B cell (primary cell): Measurements from ENCODE around the gene ZNF229. TPM values are rescaled to one million over a fixed set of nuclear protein-coding genes. Genes with fewer than 3 reads are reported as not detected.

Experiments
- ATAC-seq: fragments of 200-7000 bp; cut with Tn5 transposase; one replicate; pipeline ENCODE4 v1.10.0; 2021; ENCODE audit warnings: low read depth, mild to moderate bottlenecking, moderate number of reproducible peaks, moderate library complexity
- CTCF ChIA-PET: fragments of 350-600 bp; sonication (Branson Sonifier 250); formaldehyde crosslinking; loops from one replicate; lab custom pipeline; 2021; ENCODE audit warnings: antibody characterized with exemption, inconsistent platforms; lab: Charles Lee
- POLR2A ChIA-PET: fragments of 350-600 bp; sonication (Branson Sonifier 250); formaldehyde crosslinking; loops from one replicate; lab custom pipeline; 2021; ENCODE audit warnings: antibody characterized with exemption; lab: Charles Lee
- DNase-seq: peaks from one replicate; pipeline ENCODE4 v3.0.0; 2013
- H2AFZ ChIP-seq: 2 replicates; pipeline ENCODE4 v1.6.1; 2012; ENCODE audit warnings: mild to moderate bottlenecking, low read depth, low read length; ENCODE audit not compliant: insufficient read depth, poor library complexity, severe bottlenecking
- H3K27ac ChIP-seq, 2 donors: 1 replicate in 1 of 2; 2 replicates in 1 of 2; pipeline ENCODE4 v1.5.1; 2012 to 2013; ENCODE audit warnings: low read length in 2 of 2, mild to moderate bottlenecking in 2 of 2, moderate library complexity in 1 of 2
- H3K27me3 ChIP-seq, 4 experiments: fragments of 200-600 bp in 1 of 4; sonication (generic) in 1 of 4; replicated peaks in 1 of 4; 1 replicate in 2 of 4; 2 replicates in 2 of 4; pipeline versions ENCODE4 v1.6.1 to v1.7.0; 2013 to 2016; ENCODE audit warnings: low read length in 3 of 4, mild to moderate bottlenecking in 2 of 4, mixed read lengths in 1 of 4, moderate library complexity in 1 of 4; ENCODE audit not compliant: insufficient read depth in 4 of 4, control insufficient read depth in 3 of 4; ENCODE audit errors: control extremely low read depth in 1 of 4
- H3K36me3 ChIP-seq, 2 experiments: replicated peaks in 1 of 2; 1 replicate in 1 of 2; 2 replicates in 1 of 2; pipeline versions ENCODE4 v1.6.1 to v1.7.1; 2013; ENCODE audit warnings: low read length in 1 of 2; ENCODE audit not compliant: insufficient read depth in 2 of 2, control insufficient read depth in 1 of 2; ENCODE audit errors: control extremely low read depth in 1 of 2, extremely low read depth in 1 of 2
- H3K4me1 ChIP-seq, 2 donors: fragments of 200-600 bp in 1 of 2; sonication (generic) in 1 of 2; 1 replicate in 1 of 2; 2 replicates in 1 of 2; pipeline versions ENCODE4 v1.5.1 to v1.6.1; 2013 to 2017; ENCODE audit warnings: low read length in 2 of 2; ENCODE audit not compliant: control insufficient read depth in 2 of 2, insufficient read depth in 2 of 2
- H3K4me2 ChIP-seq: replicated peaks from 2 replicates; pipeline ENCODE3; 2012; ENCODE audit warnings: mild to moderate bottlenecking, low read depth, low read length; ENCODE audit not compliant: poor library complexity, severe bottlenecking
- H3K4me3 ChIP-seq, 5 experiments: fragments of 200-600 bp in 1 of 5; sonication (generic) in 1 of 5; 1 replicate in 3 of 5; 2 replicates in 2 of 5; pipeline versions ENCODE4 v1.5.1 to v1.7.0; 2011 to 2016; ENCODE audit warnings: low read length in 4 of 5, mild to moderate bottlenecking in 4 of 5, low read depth in 2 of 5, control low read depth in 1 of 5, moderate library complexity in 1 of 5; ENCODE audit not compliant: insufficient read depth in 1 of 5; ENCODE audit errors: control extremely low read depth in 1 of 5, extremely low read depth in 1 of 5
- H3K79me2 ChIP-seq: fragments of 200-600 bp; sonication (generic); one replicate; pipeline ENCODE4 v1.6.0; 2016; ENCODE audit warnings: low read length; ENCODE audit not compliant: control insufficient read depth, insufficient read depth
- H3K9ac ChIP-seq: fragments of 200-600 bp; sonication (generic); 2 replicates; pipeline ENCODE4 v1.6.1; 2017; ENCODE audit warnings: mild to moderate bottlenecking, low read length, moderate library complexity
- H3K9me3 ChIP-seq, 3 donors: one replicate each; pipeline versions ENCODE4 v1.6.1 to v1.7.1; 2013; ENCODE audit warnings: low read length in 2 of 3; ENCODE audit not compliant: control insufficient read depth in 2 of 3, insufficient read depth in 1 of 3; ENCODE audit errors: control extremely low read depth in 1 of 3
- H4K20me1 ChIP-seq: 2 replicates; pipeline ENCODE4 v1.6.0; 2012; ENCODE audit warnings: mild to moderate bottlenecking, low read length; ENCODE audit not compliant: insufficient read depth, control insufficient read depth, poor library complexity, severe bottlenecking
- H3K27ac Mint-ChIP-seq: one replicate; pipeline ENCODE4 v1.8.0; 2021; ENCODE audit warnings: mixed read lengths
- H3K27me3 Mint-ChIP-seq: one replicate; pipeline ENCODE4 v1.8.0; 2021; ENCODE audit warnings: mixed read lengths
- H3K4me1 Mint-ChIP-seq: one replicate; pipeline ENCODE4 v1.8.0; 2021; ENCODE audit warnings: mixed read lengths
- H3K4me3 Mint-ChIP-seq: one replicate; pipeline ENCODE4 v1.8.0; 2021; ENCODE audit warnings: mixed read lengths
- H3K9me3 Mint-ChIP-seq: one replicate; pipeline ENCODE4 v1.8.0; 2022; ENCODE audit warnings: mixed read lengths; ENCODE audit not compliant: insufficient read depth
- CTCF ChIP-seq: fragments of 200-600 bp; IDR thresholded peaks from one replicate; pipeline ENCODE4 v1.8.0; 2022; ENCODE audit warnings: antibody characterized with exemption, mild to moderate bottlenecking
- EZH2 ChIP-seq: IDR thresholded peaks from 2 replicates; pipeline ENCODE4 v1.6.1; 2012; ENCODE audit warnings: borderline replicate concordance, low read depth, mild to moderate bottlenecking, moderate library complexity, low read length; ENCODE audit not compliant: insufficient read depth, poor library complexity, severe bottlenecking
- WGBS: methylation state at CpG from one replicate; pipeline ENCODE4 v1.1.5; 2013; ENCODE audit warnings: missing lambda C conversion rate; ENCODE audit not compliant: insufficient coverage; 5-methylcytosine and 5-hydroxymethylcytosine counted together
- intact Hi-C: fragments of 100-400 bp; cut with micrococcal nuclease; formaldehyde crosslinking; loops from one replicate; pipeline ENCODE4 v1.10.0; 2022
- polyA plus RNA-seq: library from polyadenylated mRNA; depleted of rRNA; stranded (reverse); fragments of >200 nt; gene quantifications from 2 replicates; pipeline ENCODE4 v1.2.3, GENCODE V29; 2012
- total RNA-seq, 2 donors: library from RNA; stranded (reverse); fragments of 120-200 nt in 1 of 2; gene quantifications; 1 replicate in 1 of 2; 2 replicates in 1 of 2; pipeline versions ENCODE4 v1.2.3 to v1.2.4, GENCODE V29; 2013 to 2022

The ZNF229 gene
- total and polyA plus RNA-seq, 2 donors (not counting 1 experiment from before 2014, with no cell fraction given) = 1.8 to 6.2 TPM

GRCh38 chr19:44452367-44452766, 4.1 kb upstream of the ZNF229 start:
- ATAC-seq (no peak), DNase-seq (no peak)
- no peak overlapping the region for H3K9ac ChIP-seq
- H3K4me1 ChIP-seq = peaks cover 8 to 9% of the 10 kb centered on the region in 2 donors
- Mint-ChIP-seq H3K9me3 (peaks cover 37% of the 10 kb centered on the region), H3K4me3 (no peak overlapping the region), H3K27me3 (peaks cover 31% of the 10 kb centered on the region), H3K4me1 (peaks cover 11% of the 10 kb centered on the region), H3K27ac (no peak overlapping the region)
- H3K9me3 ChIP-seq = peaks cover 4 to 55% (median 43%) of the 10 kb centered on the region in 3 donors
- H3K4me2 ChIP-seq = no peak overlapping the region
- H3K4me3 ChIP-seq = no peak overlapping the region
- H3K27ac ChIP-seq = no peak overlapping the region
- no peaks in the 10 kb centered on the region for H4K20me1 ChIP-seq
- ChIA-PET CTCF (no interaction called here), POLR2A (no interaction called here)
- 99% methylated on average over 4 of the region's 4 CpGs for WGBS
- TF ChIP-seq EZH2 = no peak
- TF ChIP-seq CTCF = no peak
- H2AFZ ChIP-seq = no peak overlapping the region
- peaks cover 0 to 14% (median 1%) of the 10 kb centered on the region in 4 experiments for H3K27me3 ChIP-seq
- intact Hi-C loops = no loop called here
- H3K79me2 ChIP-seq = peaks cover 3% of the 10 kb centered on the region
- no peaks in the 10 kb centered on the region for H3K36me3 ChIP-seq

GRCh38 chr19:44451687-44452086, 3.4 kb upstream of the ZNF229 start:
- POLR2A ChIA-PET = no interaction called here
- Mint-ChIP-seq H3K4me1 (peaks cover 13% of the 10 kb centered on the region), H3K9me3 (peaks cover 38% of the 10 kb centered on the region), H3K4me3 (no peak overlapping the region), H3K27ac (no peak overlapping the region), H3K27me3 (peaks cover 31% of the 10 kb centered on the region)
- peaks cover 3% of the 10 kb centered on the region for H3K79me2 ChIP-seq
- H3K9ac ChIP-seq = no peak overlapping the region
- ATAC-seq = no peak
- H3K9me3 ChIP-seq = peaks cover 4 to 50% (median 50%) of the 10 kb centered on the region in 3 donors
- CTCF ChIA-PET = no interaction called here
- H3K27ac ChIP-seq = no peak overlapping the region
- intact Hi-C loops = no loop called here
- peaks cover 0 to under 1% of the 10 kb centered on the region in 2 experiments for H3K36me3 ChIP-seq
- no peak overlapping the region for H2AFZ ChIP-seq
- DNase-seq = no peak
- H4K20me1 ChIP-seq = no peaks in the 10 kb centered on the region
- 94% methylated on average over 18 of the region's 18 CpGs for WGBS
- peaks cover 0 to 14% (median 1%) of the 10 kb centered on the region in 4 experiments for H3K27me3 ChIP-seq
- TF ChIP-seq CTCF (no peak), EZH2 (no peak)
- peaks cover 8 to 9% of the 10 kb centered on the region in 2 donors for H3K4me1 ChIP-seq
- no peak overlapping the region for H3K4me2 ChIP-seq
- H3K4me3 ChIP-seq = no peak overlapping the region
